Dermis microvascular lymphatic vessel endothelial cell (primary cell): ENCODE measurements around the gene ARMC12. TPM values are rescaled to one million over a fixed set of nuclear protein-coding genes. Genes with fewer than 3 reads are reported as not detected.
"Not testable (repeated sequence)": the region's sequence is repeated elsewhere in the genome, so short reads cannot be mapped to it uniquely, and the experiment has no call there.

Source experiments
- DNase-seq, 2 donors: peaks; one replicate each; pipeline versions ENCODE4 v3.0.0 to v3.0.0-alpha.2; 2010; ENCODE audit warnings: low read depth in 2 of 2
- total RNA-seq: library from RNA; depleted of rRNA; stranded (reverse); fragments of >200 nt; gene quantifications from 2 replicates; pipeline ENCODE4 v1.2.1, GENCODE V29; 2014

The ARMC12 gene
- total RNA-seq, 1 donor from 2014 or later = 0.39 TPM

DNA sequence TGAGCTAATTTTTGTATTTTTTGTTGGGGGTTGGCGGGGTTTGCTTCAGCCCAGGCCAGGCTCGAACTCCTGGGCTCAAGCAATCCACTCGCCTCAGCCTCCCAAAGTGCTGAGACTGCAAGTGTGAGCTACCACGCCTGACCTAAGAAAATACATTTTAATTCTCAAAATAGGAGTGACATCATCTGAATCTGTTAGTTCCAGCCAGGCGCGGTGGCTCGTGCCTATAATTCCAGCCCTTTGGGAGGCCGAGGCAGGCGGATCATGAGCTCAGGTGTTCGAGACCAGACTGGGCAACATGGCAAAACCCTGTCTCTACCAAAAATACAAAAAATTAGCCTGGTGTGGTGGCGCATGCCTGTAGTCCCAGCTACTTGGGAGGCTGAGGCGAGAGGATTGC is 2.5 kb upstream of the ARMC12 start:
- DNase-seq = not testable (repeated sequence)

DNA sequence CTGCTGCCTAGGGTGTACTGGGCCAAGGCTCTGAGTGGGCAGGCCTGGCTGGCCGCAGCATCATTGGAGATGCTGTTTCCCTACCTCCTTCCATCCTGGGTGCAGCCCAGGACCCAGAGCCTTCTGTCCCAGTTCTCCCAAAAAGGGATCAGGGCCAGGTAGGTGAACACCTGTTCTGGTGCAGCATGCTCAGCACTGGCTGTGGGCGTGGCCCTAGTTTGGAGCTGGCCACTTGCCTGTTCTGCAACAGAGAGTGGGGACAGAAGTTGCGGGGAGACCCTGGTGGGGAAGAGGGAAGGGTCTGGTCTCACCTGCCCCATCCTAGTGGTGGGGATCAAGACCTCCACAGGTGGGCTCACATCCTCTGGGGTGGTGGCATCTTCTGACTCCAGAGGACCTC is 1.4 kb upstream of the ARMC12 start:
- DNase-seq = no peak

DNA sequence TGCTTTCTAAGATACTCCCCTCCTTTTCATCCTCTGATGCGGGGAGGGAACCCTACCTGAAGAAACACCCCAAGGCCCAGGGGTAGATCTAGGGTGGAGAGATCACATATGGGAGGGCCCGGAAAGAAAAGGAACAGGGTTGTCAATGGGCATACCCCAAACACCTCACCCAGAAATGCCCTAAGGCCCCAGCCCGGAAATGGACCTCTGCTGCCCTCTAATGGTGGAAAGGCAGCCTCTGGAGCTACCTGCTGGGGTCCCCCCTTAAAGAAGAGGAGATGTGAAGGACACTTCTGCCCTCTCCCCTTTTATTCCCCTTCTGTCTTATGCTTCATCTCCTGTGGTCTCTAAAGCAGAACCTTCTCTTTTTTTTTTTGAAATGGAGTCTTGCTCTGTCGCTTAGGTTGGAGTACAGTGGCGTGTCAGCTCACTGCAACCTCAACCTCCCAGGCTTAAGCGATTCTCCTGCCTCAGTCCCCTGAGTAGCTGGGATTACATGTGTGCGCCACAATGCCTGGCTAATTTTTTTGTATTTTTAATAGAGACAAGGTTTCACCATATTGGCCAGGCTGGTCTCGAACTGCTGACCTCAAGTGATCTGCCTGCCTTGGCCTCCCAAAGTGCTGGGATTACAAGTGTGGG is 458 bp upstream of the ARMC12 start:
- DNase-seq = peak in 1 of 2 donors; percentile 58

DNA sequence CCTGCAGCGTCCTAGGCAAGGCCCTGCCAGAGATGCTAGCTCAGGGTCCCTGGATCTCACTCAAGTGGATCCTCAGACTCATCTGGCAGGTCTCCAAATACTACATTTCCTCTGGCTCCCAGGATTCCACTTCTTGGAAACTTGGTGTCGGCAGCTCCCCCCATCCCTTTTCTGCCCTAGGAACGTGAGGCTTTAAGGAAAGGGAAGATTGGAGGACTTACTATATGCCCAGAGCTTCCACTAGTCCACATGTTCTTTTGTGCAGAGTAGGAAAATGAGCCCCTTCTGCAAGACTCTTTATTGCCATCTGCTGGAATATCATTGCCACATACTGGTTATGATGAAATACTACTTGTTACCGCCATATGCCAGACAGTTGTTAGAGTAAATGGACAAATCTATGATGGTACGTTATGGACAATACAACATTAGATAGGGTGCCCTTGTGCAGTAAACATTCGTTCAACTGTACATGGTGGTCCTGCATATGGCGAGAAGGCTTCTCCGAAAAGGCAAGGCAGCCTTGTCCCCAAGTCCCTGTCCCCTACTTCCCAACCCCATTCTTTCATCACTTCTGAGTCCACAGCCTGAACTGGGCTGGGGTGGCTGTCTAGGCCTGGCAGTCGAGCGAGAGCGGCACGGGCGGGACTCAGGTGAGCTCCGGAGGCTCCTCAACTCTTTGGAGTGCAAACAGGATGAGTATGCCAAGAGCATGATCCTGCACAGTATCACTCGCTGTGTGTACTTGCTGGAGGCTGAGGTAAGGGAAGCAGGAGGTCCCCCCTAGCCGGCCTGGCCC is 780 bp downstream of the ARMC12 start:
- DNase-seq = peak; percentile 82 to 83

DNA sequence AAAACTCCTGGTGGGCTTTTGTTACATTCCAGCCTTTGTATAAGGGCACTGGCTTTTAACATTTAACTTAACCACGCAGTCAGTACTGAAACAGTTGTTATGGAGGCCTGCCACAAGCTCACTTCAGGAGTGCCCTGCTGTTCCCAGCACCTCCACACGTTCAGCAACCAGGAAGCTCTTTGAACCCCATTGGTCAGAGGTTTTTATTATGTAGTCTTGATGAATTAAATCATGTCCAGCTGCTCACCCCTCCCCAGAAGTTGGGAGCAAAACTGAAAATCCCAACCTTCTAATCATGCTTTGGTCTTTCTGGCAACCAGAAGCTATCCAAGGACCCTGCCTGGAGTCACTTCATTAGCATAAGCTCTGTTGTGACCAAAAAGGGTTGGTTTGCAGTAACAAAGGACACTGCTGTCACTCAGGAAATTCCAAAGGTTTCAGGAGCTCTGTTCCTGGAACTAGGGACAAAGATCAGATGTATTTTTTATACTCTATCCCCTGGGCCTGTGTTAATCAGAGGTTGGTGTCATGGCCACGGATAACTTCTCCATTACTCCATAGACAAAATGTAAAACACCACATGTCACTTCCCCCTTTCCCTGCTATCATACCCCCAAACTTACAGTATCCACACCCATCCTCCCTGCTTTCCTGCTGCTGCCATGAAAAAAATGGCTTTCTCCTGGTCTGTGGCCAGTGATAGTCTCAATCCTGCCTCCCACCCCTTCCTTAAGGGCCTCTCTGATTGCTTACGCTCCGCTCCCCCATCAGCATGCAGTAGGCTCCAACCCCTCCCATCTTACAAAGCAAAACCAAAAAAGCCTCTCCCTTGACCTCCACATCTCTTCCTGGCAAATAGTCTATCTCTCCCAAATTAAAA is 3.1 kb downstream of the ARMC12 start:
- DNase-seq = no peak

DNA sequence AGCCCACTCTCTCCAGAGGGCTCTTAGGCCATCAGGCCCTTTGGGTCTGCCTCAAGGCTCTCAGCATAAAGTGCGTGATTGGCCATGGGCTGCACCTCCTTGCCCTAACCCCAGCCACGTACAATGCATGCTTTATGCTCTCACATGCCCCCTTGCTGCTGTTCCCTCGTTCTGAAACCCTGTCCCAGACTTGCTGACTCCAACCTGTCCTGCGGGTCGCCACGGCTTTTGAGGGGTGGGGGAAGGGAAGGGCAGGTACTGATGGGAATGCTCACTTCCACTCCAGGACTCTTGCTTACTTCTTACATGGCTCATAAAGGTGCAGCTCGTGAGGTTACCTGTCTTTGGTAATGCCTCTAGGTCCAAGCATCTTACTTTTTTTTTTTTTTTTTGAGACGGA is 6.0 kb downstream of the ARMC12 start:
- no peak for DNase-seq

- no peak for DNase-seq
These were observed 8.7 kb downstream of the ARMC12 start for GRCh38 chr6:35745509-35745908.

DNA sequence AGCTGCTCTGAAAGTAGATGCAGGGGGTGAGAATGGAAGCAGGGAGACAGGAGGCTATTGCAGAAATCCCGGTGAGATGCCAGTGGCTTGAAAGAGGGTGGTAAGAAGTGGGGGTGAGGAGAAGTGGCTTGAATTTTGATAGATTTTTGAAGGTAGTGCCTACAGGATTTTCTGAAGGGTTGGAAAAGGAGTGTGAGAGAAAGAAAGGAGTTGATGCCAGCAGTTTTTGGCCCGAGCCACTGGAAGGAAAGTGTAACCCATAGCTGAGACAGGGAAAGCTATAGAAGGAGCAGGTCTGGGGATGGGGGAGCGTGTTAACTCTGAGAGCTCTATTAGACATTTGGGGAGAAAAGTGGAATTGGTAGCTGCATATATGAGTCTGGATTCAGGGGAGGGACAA is 9.7 kb downstream of the ARMC12 start:
- DNase-seq = no peak

DNA sequence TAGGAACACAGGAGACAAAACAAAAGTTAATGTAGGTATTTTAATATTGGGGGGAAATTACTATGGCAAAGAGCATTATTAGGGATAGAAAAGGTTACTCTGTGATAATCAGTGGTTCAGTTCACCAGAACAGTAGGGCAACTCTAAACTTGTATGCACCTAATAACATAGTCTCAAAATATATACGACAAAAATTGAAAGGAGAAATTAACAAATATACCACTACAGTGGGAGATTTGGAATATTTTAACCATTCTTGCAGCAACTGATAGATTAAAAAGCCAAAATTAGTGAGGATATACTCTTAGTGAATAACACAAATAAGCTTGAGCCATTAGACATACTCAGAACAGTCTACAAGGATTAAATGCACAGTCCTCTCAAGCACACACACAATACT is 11.0 kb downstream of the ARMC12 start:
- no peak for DNase-seq

GRCh38 chr6:35750557-35750956 is 13.7 kb downstream of the ARMC12 start:
- no peak for DNase-seq

DNA sequence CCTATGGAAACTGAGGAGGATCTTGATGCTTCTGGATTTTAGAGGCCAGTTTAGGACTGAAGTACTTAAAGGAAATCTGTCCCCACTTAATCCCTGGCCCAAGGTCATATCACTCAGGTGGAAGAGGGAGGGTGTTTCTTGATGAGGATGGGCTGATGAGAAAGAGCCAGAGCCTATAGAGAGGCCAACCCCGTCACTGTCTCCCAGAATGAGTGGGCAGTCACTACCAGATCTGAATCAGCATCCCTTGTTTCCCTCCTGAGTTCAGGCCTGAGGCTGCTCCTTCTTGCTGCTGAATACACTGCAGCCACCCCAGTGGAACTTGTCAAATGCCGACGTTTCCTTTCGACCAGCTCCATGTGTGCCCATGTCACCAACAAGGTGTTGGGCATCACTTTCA is 14.8 kb downstream of the ARMC12 start:
- no peak for DNase-seq

DNA sequence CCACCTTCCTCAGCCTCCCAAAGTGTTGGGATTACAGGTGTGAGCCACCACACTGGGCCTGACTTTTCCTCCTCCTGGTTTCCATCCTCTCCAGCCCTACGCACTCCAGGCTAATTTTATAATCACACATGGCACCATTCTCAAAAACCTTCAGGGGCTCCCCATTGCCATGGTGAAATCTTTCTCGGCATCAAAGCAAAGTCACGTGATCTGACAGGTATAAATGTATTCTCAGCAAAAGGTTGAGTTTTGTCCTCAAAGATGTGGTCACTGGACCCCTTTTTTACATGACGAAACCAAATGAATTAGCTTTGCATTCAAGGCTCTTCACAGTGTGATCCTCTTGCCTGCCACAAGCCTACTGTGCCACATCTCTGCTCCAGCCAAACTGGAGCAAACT is 15.5 kb downstream of the ARMC12 start:
- no peak for DNase-seq

GRCh38 chr6:35754452-35755277 is 17.8 kb downstream of the ARMC12 start:
- no peak for DNase-seq

DNA sequence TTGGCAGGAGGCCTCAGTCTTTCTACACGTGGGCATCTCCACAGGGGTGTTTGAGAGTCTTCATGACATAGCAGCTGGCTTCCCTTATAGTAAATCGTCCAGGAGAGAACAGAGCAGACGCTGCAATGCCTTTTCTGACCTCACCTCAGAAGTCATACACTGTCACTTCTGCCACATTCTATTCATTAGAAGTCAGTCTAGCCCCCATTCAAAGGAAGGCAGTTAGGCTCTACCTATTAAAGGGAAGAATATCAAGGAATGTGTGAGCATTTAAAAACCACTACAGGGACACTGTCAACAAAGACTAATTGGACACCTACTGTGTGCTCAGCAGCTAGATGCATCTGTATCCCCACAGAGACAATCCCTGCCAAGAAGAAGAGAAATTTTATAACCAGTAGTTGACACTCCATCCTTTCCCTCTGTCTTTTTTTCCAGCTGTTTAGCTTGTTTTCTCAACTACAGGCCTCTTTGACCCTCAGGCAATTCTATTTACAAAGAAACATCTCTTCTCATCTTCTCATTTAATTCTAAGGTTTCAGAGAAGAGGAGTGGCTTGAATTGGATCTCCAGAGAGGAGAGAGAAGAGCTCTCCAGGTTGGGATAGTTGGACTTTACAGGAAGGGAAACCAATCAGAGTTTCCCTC is 18.6 kb downstream of the ARMC12 start:
- DNase-seq = no peak

GRCh38 chr6:35757456-35758123 is 20.8 kb downstream of the ARMC12 start:
- DNase-seq = peak in 1 of 2 donors; percentile 51

- DNase-seq = no peak
These were observed 22.6 kb downstream of the ARMC12 start for GRCh38 chr6:35759426-35759825.

DNA sequence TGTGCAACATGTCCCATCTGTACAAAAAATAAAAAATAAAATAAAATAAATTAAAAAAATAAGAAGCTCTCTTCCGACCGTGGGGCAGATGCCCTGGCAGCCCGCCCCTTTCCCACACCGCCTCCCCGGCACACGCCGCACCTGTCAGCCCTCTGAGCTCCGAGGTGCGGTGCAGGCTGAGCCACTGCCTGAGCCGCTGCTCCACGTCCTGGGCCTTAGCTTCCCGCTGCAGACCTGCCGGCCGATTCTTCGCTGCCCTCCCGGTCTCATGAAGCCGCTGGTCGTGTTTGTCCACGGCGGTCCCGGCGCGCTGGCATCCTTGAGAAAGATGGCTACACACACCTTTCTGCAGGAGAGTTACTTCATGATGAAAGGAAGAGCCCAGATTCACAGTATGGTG is 28.9 kb downstream of the ARMC12 start:
- no peak for DNase-seq

DNA sequence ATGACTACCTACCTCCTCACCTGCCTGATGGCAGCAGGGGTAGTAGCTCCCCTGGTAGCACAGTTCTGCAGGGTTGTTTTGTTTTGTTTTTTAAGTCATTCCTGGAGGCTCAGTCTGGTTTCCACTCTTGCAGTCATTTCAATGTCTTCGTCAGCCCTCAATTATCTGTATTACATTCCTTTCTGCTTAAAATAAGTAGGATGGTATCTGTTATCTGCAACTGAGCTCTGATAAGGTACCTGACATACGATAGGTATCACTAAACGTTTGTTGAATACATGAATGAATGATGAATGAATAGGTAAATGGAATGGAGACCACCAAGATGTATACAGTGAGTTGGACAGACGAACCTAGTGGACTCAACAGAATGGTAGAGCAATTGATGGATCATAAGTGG is 32.4 kb downstream of the ARMC12 start:
- no peak for DNase-seq

- DNase-seq = no peak
These were observed 34.5 kb downstream of the ARMC12 start for GRCh38 chr6:35771343-35771627.

GRCh38 chr6:35774116-35774794 is 37.4 kb downstream of the ARMC12 start:
- DNase-seq = no peak
